Smooth muscle cell (in vitro differentiated cells): ENCODE measurements around the gene UGT1A9. TPM values are rescaled to one million over a fixed set of nuclear protein-coding genes. Genes with fewer than 3 reads are reported as not detected.

Experiments used
- DNase-seq: peaks from one replicate; lab custom pipeline; 2025; ENCODE audit not compliant: unreplicated experiment; lab: John Stamatoyannopoulos, UW
- H2AFZ ChIP-seq: fragments of 200-600 bp; sonication (generic); 2 replicates; pipeline ENCODE4 v1.6.0; 2016; ENCODE audit warnings: antibody characterized with exemption, low read depth, mild to moderate bottlenecking
- H3F3A ChIP-seq: fragments of 200-600 bp; sonication (generic); 2 replicates; pipeline ENCODE4 v1.6.0; 2017; ENCODE audit warnings: antibody characterized with exemption, low read depth
- H3K27ac ChIP-seq: fragments of 200-600 bp; sonication (generic); 2 replicates; pipeline ENCODE4 v1.5.1; 2016; ENCODE audit warnings: low read depth, mild to moderate bottlenecking
- H3K27me3 ChIP-seq: fragments of 200-600 bp; sonication (generic); 2 replicates; pipeline ENCODE4 v1.6.1; 2016; ENCODE audit warnings: low read depth, mild to moderate bottlenecking
- H3K36me3 ChIP-seq: fragments of 200-600 bp; sonication (generic); 2 replicates; pipeline ENCODE4 v1.5.1; 2016; ENCODE audit warnings: low read depth
- H3K4me1 ChIP-seq: fragments of 200-600 bp; sonication (generic); 2 replicates; pipeline ENCODE4 v1.5.1; 2016; ENCODE audit warnings: low read depth
- H3K4me2 ChIP-seq: fragments of 200-600 bp; sonication (generic); 2 replicates; pipeline ENCODE4 v1.6.0; 2016; ENCODE audit warnings: mild to moderate bottlenecking
- H3K4me3 ChIP-seq: fragments of 200-600 bp; sonication (generic); 2 replicates; pipeline ENCODE4 v1.5.1; 2016; ENCODE audit warnings: mild to moderate bottlenecking
- H3K79me2 ChIP-seq: fragments of 200-600 bp; sonication (generic); 2 replicates; pipeline ENCODE4 v1.6.0; 2016; ENCODE audit warnings: low read depth, mild to moderate bottlenecking
- H3K9ac ChIP-seq: fragments of 200-600 bp; sonication (generic); 2 replicates; pipeline ENCODE4 v1.6.0; 2016; ENCODE audit warnings: low read depth
- H3K9me3 ChIP-seq: fragments of 200-600 bp; sonication (generic); replicated peaks from 2 replicates; pipeline ENCODE4 v1.5.1; 2016; ENCODE audit warnings: low read depth
- H4K20me1 ChIP-seq: fragments of 200-600 bp; sonication (generic); 2 replicates; pipeline ENCODE4 v1.6.0; 2016; ENCODE audit warnings: low read depth
- WGBS: methylation state at CpG from one replicate; pipeline ENCODE4 v1.1.7; 2016; ENCODE audit warnings: low lambda C conversion rate; 5-methylcytosine and 5-hydroxymethylcytosine counted together
- polyA plus RNA-seq: library from polyadenylated mRNA; unstranded; fragments of >200 nt; fragmentation: Nextera tagmentation; extraction: Ambion mirVana; gene quantifications from 2 replicates; pipeline ENCODE4 v1.2.1, GENCODE V29; 2016
- total RNA-seq: library from RNA; depleted of rRNA; stranded (reverse); fragments of >200 nt; gene quantifications from 2 replicates; pipeline ENCODE4 v1.2.3, GENCODE V29; 2014
- TF ChIP-seq, protein P1 (sequence below): fragments of 200-600 bp; sonication (generic); IDR thresholded peaks from 2 replicates; pipeline ENCODE4 v1.5.1; 2017; ENCODE audit warnings: borderline replicate concordance, mild to moderate bottlenecking, antibody characterized with exemption; ENCODE audit not compliant: insufficient read depth, poor library complexity, severe bottlenecking

The UGT1A9 gene
- total and polyA plus RNA-seq, 2 experiments from 2014 or later, result not detected

DNA sequence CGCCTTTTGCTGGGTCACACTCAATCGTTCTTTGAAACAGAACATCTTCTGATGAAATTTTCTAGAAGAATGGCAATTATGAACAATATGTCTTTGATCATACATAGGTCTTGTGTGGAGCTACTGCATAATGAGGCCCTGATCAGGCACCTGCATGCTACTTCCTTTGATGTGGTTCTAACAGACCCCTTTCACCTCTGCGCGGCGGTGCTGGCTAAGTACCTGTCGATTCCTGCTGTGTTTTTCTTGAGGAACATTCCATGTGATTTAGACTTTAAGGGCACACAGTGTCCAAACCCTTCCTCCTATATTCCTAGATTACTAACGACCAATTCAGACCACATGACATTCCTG is 41.5 kb downstream of the UGT1A9 start:
- no peak overlapping the region for H3K9ac ChIP-seq
- H3K27ac ChIP-seq, result no peak overlapping the region
- no peaks in the 10 kb centered on the region for H3F3A ChIP-seq
- H3K27me3 ChIP-seq, result no peaks in the 10 kb centered on the region
- no peak overlapping the region for H3K4me3 ChIP-seq
- H4K20me1 ChIP-seq, result no peaks in the 10 kb centered on the region
- H3K36me3 ChIP-seq, result no peaks in the 10 kb centered on the region
- no peaks in the 10 kb centered on the region for H3K4me1 ChIP-seq
- H3K4me2 ChIP-seq, result no peak overlapping the region
- H3K79me2 ChIP-seq, result no peaks in the 10 kb centered on the region
- 87% methylated on average over 7 of the region's 7 CpGs for WGBS
- DNase-seq, result no peak
- H2AFZ ChIP-seq, result no peak overlapping the region
- H3K9me3 ChIP-seq, result no peaks in the 10 kb centered on the region
- TF ChIP-seq, protein P1, sequence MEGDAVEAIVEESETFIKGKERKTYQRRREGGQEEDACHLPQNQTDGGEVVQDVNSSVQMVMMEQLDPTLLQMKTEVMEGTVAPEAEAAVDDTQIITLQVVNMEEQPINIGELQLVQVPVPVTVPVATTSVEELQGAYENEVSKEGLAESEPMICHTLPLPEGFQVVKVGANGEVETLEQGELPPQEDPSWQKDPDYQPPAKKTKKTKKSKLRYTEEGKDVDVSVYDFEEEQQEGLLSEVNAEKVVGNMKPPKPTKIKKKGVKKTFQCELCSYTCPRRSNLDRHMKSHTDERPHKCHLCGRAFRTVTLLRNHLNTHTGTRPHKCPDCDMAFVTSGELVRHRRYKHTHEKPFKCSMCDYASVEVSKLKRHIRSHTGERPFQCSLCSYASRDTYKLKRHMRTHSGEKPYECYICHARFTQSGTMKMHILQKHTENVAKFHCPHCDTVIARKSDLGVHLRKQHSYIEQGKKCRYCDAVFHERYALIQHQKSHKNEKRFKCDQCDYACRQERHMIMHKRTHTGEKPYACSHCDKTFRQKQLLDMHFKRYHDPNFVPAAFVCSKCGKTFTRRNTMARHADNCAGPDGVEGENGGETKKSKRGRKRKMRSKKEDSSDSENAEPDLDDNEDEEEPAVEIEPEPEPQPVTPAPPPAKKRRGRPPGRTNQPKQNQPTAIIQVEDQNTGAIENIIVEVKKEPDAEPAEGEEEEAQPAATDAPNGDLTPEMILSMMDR, result no peak

DNA sequence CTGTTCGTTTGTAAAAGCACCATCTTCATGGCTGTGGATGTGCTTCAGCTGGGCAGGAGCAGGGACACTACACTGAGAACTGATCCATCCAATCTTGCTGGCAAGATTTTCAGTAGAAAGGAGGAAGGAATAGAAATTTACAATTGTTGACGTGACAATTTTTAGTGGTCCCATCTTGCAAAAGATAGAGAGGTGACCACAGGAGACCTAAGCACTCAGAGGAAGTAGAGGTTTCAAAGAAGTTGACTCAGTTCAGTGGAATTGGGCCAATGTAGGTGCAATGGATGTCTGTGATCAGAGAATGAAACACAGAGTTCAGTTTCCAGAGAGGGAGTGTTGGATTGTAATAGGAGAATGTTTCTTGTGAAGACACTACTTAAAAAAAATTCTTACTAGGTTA is 42.4 kb downstream of the UGT1A9 start:
- Histone ChIP-seq H3K4me2 (no peak overlapping the region), H3K79me2 (no peaks in the 10 kb centered on the region), H2AFZ (no peak overlapping the region), H3K27me3 (no peaks in the 10 kb centered on the region), H3K4me1 (no peaks in the 10 kb centered on the region), H3K9ac (no peak overlapping the region), H3K4me3 (no peak overlapping the region), H4K20me1 (no peaks in the 10 kb centered on the region), H3K9me3 (no peaks in the 10 kb centered on the region), H3K36me3 (no peaks in the 10 kb centered on the region), H3K27ac (no peak overlapping the region), H3F3A (no peaks in the 10 kb centered on the region)
- 89% methylated on average over 2 of the region's 2 CpGs for WGBS
- DNase-seq, result no peak
- TF ChIP-seq, protein P1, result no peak

DNA sequence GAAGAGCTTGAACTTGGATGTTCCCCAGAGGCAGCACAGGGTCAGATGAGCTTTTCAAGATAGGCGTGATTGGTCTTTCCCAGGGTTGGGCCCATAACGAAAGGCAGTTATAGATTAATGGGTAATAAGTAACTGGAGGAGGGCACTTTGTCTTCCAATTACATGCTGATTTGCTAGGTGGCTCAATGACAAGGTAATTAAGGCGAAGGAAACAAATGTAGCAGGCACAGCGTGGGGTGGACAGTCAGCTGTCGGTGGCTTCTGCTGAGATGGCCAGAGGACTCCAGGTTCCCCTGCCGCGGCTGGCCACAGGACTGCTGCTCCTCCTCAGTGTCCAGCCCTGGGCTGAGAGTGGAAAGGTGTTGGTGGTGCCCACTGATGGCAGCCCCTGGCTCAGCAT is 46.9 kb downstream of the UGT1A9 start, which contains the start of gene UGT1A4:
Gene UGT1A4 (plus strand): TSS at position 185 of the 400 bp plus-strand sequence. CDS start 85 bp downstream, at position 270.
- 94% methylated on average over 7 of the region's 7 CpGs for WGBS
- H3K79me2 ChIP-seq, result no peaks in the 10 kb centered on the region

More for the DNA sequence above, 46.9 kb downstream of the UGT1A9 start, which contains the start of gene UGT1A4:
- TF ChIP-seq, protein P1, result no peak
- no peak within 1 kb of the TSS for H3K4me3 ChIP-seq
- no peaks in the 10 kb centered on the region for H4K20me1 ChIP-seq
- no peaks in the 10 kb centered on the region for H3K27me3 ChIP-seq
- no peaks in the 10 kb centered on the region for H3K36me3 ChIP-seq
- H3K9ac ChIP-seq, result no peak within 1 kb of the TSS
- H3K9me3 ChIP-seq, result no peaks in the 10 kb centered on the region
- no peak within 1 kb of the TSS for H3K27ac ChIP-seq
- no peaks in the 10 kb centered on the region for H3K4me1 ChIP-seq
- no peak for DNase-seq
- no peak within 1 kb of the TSS for H3K4me2 ChIP-seq
- no peak within 1 kb of the TSS for H2AFZ ChIP-seq
- H3F3A ChIP-seq, result no peaks in the 10 kb centered on the region
